GM21360 (cell line): ENCODE data around the gene TUBB.

Source experiments
- ATAC-seq: cut with Tn5 transposase; IDR thresholded peaks from one replicate; pipeline ENCODE4 v1.9.1; 2021; ENCODE audit warnings: mild to moderate bottlenecking, moderate library complexity; ENCODE audit not compliant: unreplicated experiment

TUBB gene

GRCh38 chr6:30719791-30720737, at the start of gene TUBB:
TUBB (plus strand) TSS chr6:30720352; CDS start chr6:30720507, 155 bp downstream.
- ATAC-seq, result peak; percentile 42

DNA sequence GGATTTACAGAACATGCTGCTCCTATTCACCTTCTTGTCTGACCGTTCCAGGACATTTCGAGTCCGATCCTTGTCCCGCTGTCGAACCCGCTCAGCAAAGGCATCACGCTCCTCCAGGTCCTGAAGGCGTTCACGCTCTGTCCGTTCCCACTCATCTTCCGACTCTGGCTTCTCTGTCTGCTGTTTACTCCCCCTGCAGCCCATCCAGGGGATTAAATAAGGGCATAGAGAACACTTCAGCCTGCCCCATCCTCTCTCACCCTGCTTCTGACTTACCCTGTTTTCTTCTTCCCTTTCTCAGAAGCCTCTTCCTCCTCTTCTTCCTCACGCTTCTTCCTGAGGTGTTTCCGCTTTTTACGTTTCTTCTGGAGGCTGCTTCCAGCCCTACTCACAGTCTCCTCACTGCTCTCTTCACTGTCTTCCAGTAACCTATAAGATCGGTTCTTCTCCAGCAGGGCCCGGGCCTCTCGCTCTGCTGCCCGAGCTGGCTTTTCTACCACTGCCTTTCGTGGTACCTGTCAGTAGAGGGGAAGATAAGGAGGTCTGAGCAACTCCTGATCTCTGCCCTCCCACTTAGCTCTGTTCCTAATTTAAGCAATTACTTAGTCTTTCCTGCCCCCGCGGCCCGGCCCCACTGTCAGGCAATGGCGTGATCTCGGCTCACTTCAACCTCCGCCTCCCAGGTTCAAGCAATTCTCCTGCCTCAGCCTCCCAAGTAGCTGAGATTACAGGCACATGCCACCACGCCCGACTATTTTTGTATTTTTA, 49.2 kb upstream of the TUBB start:
- no peak for ATAC-seq

DNA sequence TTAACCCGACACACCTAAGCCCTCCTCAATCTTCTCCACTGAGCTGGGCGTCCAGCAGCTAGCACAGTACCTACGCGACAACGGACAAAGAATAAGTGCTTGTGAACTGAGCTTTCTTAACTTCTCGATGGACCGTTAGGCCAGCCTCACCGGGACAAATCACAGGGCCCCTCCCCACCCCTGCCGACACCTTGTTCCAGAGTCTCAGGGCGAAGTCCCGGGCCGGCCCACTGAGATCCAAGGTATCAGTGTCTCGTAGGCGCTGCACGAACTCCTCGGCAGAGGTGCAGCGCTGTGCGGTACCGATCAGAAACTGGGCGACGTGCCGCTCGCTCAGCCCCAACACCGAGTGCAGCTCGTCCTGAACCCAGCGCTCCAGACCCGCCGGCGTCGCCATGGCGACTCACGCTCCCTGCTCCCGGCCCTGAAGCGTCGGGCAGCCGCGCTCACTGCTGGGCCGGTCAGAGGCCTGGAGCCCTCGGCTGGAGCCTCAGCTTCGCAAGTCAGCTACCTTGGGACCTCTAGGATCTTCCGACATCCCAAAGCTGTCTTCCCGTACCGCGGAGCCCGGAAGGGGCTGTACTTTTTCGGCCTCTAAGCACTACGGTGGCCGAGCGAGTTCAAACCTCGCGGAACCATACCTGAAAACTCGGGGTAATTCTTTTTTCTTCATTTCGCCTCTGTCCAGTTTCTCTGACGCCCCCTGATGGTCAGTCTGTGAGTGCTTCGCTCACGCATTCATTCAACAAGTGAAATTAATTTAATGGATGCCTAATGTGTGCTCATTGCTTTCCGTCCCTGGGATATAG, 47.5 kb upstream of the TUBB start, which contains the start of gene DHX16:
TSS of gene DHX16 (minus strand) at position 562 of the 809 bp plus-strand sequence. CDS start at position 397, 165 bp downstream.
- peak; percentile 60 for ATAC-seq

DNA sequence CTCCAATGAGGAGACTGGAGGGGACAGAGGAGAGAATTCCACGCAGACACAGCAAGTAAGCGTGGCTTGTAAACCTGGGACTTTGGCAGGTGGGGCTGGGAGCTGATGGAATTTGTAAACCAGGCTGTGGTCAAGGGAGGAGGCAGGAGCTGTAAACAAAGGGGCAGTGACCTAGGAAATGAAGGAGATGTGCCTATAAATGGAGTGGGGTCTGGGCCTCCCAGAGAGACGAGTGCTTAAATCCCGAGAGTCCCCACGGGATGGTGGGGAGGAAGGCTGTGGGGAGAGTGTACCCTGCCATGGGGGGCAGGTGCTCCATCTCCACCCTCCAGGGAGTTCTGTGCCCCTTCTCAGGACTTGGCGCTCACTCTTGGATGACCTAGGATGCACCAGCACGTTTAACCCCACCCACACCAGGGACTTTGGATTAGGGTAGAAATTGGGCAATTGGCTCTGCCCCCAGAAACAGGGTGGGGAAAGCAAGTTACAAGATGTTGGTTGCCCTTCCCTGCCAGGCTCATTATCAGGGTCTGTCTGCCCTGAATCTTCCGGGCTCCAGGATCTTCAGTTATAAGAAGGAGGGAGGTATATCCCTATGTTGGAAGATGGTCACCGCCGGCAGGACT, 43.4 kb upstream of the TUBB start:
- no peak for ATAC-seq

DNA sequence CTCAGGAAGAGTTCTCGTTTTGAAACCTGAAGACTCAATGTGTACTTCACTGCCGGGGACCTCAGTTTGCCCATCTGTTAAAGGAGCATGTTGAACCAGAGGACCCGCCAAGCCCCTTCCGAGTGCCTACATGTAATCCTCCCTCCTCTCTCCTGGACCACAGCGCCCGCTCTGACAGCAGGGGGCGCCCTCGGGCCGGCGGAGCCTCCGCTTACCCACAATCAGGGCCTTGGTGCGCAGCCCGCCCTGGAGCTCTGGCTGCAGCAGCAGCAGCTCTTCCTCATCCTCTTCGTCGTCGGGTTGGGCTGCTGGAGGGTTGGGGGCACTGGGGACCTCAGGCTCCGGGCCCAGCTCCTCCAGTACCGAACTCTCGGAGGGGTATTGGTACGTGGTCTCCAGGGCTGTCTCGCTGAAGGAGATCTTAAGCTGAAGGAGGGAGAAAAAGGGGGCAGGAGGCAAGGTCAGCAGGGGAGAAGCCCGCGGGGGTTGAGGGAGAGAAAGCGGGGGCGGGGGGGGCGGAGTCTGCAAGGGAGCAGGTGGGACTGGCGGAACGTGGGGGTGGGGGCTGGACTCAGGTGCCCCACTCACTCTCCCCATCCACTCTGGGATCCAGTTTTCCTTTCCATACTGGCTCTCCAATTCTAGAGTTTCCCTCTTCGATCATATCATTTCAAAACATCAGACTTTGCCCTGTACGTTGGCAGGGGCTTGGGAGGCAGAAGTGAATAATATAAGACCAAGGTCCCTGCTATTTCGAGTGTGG, 41.0 kb upstream of the TUBB start:
- no peak for ATAC-seq

DNA sequence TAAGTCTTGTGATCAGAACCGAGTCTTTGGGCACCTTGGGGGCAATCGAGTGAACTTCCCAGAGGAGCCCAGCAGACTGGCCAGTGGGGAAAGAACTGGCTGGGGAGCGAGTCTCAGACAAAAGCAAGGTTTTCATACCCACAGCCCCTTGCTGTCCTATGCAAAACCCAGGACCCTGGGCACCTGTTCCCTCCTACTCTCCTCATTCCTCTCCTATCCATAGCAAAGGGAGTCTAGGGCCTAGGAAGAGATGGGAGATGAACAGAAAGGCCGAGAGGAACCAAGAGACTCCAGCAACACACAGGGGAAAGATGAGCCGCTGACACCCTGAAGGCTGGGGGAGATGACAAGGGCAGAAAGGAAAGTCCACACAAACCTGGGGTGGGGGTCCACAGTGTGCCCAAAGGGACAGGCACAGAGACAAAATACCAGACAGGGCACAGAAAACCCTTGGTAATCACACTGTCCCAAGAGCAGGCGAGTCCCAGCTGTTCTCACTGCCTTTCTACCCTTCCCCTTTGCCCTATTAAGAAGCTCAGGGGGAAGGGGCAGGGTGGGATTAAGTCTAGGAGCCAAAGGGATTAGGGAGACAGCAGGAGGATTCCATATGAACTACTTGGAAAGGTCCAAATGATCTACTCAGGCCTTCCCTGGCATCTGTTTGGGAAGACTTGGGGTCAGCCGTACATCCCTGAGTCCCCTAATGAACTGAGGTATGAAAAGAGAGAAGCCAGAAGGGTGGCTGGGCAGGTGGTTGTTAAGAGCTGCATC, 40.2 kb upstream of the TUBB start:
- ATAC-seq, result no peak

GRCh38 chr6:30681766-30682142, 38.4 kb upstream of the TUBB start:
- no peak for ATAC-seq

DNA sequence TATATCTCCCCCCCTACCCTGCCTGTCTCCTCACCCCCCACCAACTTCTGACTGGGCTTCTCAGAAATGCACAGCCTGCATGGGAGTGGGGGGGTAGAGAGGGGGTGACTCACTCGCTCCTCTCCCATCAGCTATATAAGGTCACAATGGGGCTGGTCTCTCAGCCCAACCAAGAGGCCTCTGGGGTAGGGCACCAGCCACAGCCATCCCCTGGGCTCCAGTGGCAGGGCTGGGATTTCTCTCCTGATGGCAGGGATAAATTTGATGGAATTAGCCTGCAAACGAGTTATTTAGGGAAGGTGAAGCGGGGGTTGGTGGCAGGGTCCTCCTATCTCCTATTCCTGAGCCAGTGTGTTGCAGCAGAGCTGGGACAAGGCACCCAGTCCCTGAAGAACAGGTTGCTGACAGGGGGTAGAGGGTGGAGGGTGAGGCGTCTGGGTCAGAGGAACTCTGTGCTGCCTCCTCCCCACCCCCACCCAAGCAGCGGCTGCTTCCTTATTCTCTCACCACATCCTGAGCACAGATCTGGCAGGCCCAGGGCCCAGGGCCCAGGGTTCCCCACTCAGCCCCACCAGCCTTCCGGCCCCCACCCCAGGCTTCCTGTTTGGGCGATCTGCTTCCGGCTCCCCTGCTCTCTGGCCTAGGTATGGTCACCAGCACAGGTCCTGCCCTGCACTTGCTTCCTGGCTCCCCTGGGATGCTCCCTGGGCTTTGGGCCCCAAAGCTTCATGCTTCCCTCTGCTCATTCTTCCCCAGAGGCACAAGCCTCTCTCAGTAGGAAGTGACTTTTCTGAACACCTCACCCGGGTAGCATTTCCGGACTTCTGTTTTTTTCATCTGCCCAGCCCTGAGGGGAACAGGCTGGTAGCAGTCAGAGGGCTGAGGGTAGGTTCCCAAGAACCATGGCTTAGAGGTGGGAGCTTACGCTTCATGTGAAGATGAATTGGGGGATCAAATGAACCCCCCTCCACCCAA, 37.7 kb upstream of the TUBB start:
- peak; percentile 31 for ATAC-seq

- no peak for ATAC-seq
Observed at GRCh38 chr6:30683183-30683979, 36.8 kb upstream of the TUBB start.

DNA sequence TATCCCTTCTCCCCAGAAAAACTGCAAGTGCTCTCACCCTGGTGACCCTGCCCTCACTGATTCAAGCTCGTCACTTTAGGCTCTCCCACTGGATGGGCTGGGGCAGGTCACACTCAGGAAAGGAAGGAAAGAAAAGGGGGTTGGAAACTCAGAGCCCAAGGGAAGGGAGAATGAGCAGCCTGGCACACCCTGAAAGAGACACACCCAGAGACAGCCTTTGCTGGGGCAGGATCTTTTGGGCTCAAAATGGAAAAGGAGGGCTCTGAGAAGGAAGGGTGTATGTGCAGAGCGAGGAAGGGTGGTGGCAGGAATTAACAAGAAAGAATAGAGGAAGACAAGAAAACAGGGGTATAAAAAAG, 36.2 kb upstream of the TUBB start:
- no peak for ATAC-seq

DNA sequence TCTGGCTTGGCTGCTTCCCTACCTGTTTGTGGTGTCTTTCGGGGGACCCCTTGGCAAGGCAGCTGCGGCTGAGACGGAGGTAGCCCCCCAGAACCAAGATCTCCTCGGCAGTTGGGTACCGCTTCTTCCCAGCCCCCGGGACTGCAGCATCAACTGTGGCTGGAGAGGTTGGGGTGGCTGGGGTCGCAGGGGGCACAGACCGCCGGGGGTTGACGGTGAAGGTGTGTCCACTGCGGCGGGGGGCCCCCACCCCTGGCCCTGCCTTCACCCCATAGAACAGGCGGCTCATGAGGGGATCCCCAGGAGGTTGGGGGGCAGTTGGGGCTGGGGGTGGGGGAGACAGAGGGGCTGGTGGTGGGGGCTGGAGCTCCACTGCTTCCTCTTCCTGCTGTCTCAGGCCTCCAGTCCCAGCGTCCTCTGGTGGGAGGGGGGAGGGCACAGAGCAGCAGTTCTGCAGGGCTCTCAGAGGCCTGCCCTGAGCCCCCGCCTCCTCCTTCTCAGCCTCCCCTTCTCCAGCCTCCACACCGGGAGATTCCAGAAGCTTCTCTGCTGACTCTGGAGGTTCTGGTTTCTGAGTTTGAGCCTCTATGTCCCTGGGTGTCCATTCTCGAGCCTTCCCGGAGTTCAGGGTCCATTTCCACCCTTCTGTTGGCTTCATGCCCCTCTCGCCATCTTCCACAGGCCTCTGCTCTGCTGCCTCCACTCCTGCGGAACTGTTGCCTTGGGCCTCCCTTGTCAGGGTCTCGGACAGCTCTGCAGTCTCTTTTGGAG, 35.6 kb upstream of the TUBB start:
- ATAC-seq, result no peak

DNA sequence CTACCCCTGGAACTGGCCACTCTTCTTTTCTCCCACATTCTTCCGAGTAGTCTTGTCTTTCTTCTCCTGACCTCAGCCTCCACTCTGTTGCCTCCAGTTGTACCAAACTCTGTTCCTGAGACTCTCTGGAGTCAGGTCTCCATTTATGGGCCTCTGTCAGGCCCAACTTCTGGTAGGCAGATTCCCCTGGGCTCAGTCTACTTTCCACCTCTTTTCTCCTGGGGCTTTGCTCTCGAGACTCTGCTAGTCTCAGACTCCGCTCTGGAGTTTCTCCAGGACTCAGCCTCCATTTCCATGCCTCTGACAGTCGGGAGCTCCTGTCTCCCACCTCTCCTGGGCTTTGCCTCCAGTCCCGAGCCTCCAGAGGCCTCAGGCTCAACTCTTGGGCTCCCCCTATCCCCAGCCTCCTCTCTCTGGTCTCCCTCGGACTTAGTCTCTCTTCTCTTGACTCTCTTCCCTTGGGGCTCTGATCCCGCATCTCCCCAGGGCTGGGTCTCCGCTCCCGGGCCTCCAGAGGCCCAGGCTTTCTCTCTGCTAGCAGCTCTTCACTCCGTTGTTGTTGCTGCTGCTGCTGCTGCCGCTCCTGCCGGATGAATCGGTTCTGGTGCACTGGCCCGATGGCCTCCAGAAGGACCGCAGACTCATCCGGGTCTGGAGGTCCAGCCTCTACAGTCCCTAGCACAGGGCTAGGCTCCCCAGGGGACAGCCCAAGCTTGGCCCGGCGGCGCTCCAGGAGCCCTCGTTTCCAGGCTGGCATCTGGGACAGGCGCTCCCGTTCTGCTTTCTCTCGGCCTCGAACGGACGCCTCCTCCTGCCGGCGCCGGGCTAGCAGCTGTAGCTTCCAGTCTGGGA, 34.8 kb upstream of the TUBB start:
- no peak for ATAC-seq

DNA sequence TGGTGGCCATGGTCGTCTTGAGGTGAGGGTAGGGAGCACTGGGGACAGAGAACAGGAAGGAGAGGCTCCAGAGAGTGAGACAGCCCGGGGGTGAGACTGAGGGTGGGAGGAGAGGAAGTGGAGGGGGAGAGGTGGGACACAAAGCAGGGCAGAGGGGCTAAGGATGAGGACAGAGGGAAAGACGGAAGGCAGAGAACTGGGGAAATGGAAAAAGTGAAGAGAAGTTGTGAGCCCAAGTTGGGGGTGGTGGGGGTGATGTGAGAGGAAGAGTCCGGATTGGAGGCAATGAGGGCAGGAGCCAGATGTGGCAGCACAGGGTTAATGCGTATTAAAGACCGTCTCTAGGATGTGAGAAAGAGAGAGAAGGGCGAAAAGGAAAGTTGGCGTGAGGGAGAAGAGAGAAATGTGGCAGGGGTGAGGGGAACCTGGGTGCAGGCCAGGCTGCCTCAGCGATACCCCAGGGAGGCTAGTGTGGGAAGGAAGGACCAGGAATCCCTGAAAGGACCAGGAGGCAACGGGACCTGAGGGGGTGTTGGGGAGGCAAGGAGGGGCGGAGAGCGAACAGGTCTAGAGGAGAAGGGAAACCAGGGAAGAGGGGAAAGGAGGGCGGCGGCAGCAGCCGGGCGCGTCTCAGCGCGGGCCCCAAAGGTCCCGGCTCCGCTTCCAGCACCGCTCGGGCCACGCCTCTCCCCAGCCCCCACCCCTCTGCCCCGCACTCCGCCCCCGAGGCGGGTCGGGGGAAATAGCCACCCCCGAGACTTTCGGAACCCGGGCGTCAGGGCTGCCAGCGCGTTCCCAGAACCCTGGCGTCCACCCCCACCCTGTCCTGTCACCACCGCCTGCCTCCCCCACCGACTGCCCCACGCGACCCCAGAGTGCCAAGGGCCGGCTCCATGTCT, 33.9 kb upstream of the TUBB start, which contains the start of gene PPP1R18:
TSS of gene PPP1R18 (minus strand) at position 637 of the 899 bp plus-strand sequence. CDS start at position 10, 627 bp downstream.
- no peak for ATAC-seq

DNA sequence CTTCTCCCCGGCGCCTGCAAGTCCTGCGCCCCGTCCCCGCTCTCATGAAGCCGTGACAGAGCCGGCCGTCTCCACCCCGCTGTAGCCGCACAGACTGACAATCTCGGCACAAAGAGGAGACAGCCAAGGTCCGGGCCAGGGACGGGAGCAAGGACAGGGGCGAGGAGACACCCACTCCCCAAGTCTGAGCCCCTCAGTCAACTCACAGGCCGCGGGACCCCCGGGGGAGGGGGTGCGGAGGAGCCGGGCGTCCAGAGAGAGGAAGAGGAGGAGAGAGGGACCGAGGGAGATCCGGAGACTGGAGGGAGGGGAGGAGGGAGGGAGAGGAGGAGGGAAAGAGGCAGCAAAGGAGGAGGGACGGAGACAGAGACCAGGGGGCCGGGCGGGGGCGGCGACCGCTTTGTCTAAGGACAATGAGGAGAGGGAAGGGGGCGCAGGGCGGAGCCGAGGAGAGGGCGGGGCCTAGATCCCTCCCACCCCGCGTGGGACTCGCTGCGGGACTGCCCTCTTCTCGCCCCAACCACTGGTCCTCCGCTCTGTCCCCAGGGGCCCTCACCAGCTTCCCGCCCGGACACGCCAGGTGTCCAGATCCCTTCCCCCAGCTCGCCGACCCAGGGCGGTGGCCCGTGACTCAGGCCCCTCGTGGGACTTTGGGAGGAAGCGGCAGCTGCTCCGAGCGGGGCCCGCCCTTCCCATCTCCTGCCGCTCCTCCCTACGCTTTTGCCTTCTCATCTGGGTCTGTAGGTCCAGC, 33.1 kb upstream of the TUBB start:
- ATAC-seq, result peak; percentile 36
